Effector memory CD8-positive, alpha-beta T cell (primary cell): Measurements from ENCODE around the gene CAT.

Experiments used
- ATAC-seq: fragments of 150-1000 bp; cut with Tn5 transposase; replicated peaks from 2 replicates; pipeline ENCODE4 v1.10.0; 2021; ENCODE audit warnings: mild to moderate bottlenecking, moderate library complexity
- DNase-seq, 3 experiments: peaks; one replicate each; pipeline ENCODE4 v3.0.0; 2021
- H3K27ac Mint-ChIP-seq, 2 donors: one replicate each; pipeline ENCODE4 v1.8.0; 2022; ENCODE audit warnings: mild to moderate bottlenecking in 2 of 2, mixed read lengths in 2 of 2, moderate library complexity in 2 of 2
- H3K27me3 Mint-ChIP-seq, 2 donors: one replicate each; pipeline ENCODE4 v1.8.0; 2022; ENCODE audit warnings: mixed read lengths in 2 of 2
- H3K36me3 Mint-ChIP-seq: one replicate; pipeline ENCODE4 v1.8.0; 2022; ENCODE audit warnings: mild to moderate bottlenecking, moderate library complexity, mixed read lengths; ENCODE audit not compliant: insufficient read depth
- H3K4me1 Mint-ChIP-seq, 2 donors: one replicate each; pipeline ENCODE4 v1.8.0; 2022; ENCODE audit warnings: low read depth in 2 of 2, mixed read lengths in 2 of 2
- H3K4me3 Mint-ChIP-seq, 2 donors: one replicate each; pipeline ENCODE4 v1.8.0; 2022; ENCODE audit warnings: mild to moderate bottlenecking in 2 of 2, mixed read lengths in 2 of 2, moderate library complexity in 2 of 2
- H3K9me3 Mint-ChIP-seq, 2 donors: one replicate each; pipeline ENCODE4 v1.8.0; 2022; ENCODE audit warnings: mixed read lengths in 2 of 2
- total RNA-seq, 9 experiments: gene quantifications; one replicate each; lab custom pipeline; 2026; lab: John Stamatoyannopoulos, UW

CAT gene
- total RNA-seq = 27.0 to 53.7 (median 33.6) reads per million in 9 experiments

DNA sequence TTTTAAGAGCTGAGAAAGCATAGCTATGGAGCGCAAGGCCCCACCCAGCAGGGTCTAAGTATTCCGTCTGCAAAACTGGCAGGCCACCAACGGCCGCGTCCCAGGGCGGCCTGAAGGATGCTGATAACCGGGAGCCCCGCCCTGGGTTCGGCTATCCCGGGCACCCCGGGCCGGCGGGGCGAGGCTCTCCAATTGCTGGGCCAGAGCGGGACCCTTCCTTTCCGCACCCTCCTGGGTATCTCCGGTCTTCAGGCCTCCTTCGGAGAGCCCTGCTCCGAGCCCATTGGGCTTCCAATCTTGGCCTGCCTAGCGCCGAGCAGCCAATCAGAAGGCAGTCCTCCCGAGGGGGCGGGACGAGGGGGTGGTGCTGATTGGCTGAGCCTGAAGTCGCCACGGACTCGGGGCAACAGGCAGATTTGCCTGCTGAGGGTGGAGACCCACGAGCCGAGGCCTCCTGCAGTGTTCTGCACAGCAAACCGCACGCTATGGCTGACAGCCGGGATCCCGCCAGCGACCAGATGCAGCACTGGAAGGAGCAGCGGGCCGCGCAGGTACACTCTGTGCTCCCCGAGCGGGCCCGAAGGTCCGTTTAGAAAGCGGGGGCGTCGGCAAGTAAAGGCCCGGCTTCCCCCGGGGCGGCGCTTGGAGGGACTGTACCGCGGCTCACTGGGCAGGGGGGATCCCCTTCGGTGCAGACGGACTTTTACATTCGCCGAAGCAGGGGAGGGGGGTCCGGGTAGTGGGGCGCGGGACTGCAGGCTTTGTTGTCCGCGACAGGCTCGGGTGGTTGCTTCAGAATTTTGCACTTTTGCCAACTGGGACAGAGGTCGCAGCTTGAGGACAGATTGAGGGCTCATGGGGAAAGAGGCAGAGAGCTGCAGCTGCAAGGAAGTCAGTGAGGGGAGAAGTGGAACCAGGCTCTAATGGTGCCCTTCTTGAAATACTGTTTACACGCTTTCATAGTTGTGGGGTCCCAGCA, at the start of gene CAT:
Gene CAT, plus strand, starts transcription at position 406 of the 979 bp plus-strand sequence. Its CDS starts 80 bp downstream, at position 486.
- ATAC-seq (peak; percentile 95), DNase-seq (peak; percentile 97 to 98 (median 98))
- no peaks in the 10 kb centered on the region for H3K9me3 Mint-ChIP-seq
- peak within 1 kb of the TSS; percentile 97 to 98 for H3K4me3 Mint-ChIP-seq
- H3K27ac Mint-ChIP-seq = peak within 1 kb of the TSS; percentile 95 to 96
- peaks cover 23 to 29% of the 10 kb centered on the region in 2 donors for H3K4me1 Mint-ChIP-seq
- peaks cover 8% of the 10 kb centered on the region for H3K36me3 Mint-ChIP-seq
- no peaks in the 10 kb centered on the region for H3K27me3 Mint-ChIP-seq

DNA sequence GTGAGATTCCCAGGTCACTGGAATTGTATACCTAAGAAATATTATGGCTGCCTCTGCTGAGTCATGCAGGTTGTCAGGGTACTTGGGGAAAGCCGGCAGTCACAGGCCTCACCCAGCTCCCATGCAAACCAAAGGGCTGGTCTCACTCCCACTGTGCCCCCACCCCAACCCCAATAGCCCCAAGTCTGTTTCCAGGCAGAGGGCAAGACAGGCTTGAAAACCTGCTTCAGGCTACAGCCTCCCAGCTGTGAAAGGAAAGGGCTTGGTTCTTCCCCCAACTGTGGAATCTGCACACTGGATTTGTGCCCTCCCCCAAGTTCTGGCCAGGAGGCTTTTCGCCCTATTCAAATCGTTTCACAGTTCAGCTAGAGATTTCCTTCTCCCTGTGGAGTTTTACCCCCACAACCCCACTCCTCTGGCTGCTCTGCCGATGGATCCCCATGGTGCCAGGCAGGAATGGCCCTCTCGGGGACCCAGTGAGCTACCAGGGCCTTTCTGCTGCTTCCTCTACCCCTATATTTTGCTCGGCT, 43.9 kb upstream of the CAT start:
- no peaks in the 10 kb centered on the region for H3K4me1 Mint-ChIP-seq
- no peak for ATAC-seq
- H3K27ac Mint-ChIP-seq = no peak overlapping the region
- no peak overlapping the region for H3K4me3 Mint-ChIP-seq
- DNase-seq = no peak
- H3K9me3 Mint-ChIP-seq = peaks cover 4 to 18% of the 10 kb centered on the region in 2 donors
- H3K36me3 Mint-ChIP-seq = no peaks in the 10 kb centered on the region
- H3K27me3 Mint-ChIP-seq = peaks cover 70 to 75% of the 10 kb centered on the region in 2 donors

DNA sequence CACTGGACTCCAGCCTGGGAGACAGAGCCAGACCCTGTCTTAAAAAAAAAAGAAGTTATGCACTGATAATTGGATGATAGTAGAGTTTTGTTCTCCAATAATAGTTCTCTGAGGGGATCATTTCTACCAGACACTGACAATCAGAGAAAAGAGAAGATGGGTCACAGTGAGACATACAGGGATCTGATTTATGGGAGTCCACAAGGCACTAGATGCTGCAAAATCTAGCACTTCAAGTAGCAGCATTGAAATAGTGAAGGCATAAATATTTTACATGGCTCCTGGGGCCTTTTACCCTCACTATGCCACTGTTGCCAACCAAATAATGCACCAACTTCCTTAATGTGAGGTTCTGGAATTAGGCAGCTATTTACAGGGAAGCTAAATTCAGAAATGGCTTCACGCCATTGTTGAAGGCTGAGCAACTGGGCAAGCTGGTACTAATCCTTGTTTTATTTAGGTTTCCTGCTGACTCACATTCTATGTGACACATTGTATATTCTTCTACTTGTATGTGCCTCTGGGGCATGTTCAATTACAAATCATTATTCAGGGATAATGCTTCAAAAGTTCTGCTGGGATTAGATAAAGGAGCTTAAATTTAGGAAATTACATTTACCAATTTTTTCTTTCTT, 42.7 kb upstream of the CAT start:
- peaks cover 62 to 63% of the 10 kb centered on the region in 2 donors for H3K27me3 Mint-ChIP-seq
- ATAC-seq (no peak), DNase-seq (no peak)
- peaks cover 4 to 18% of the 10 kb centered on the region in 2 donors for H3K9me3 Mint-ChIP-seq
- H3K4me3 Mint-ChIP-seq = no peak overlapping the region
- H3K36me3 Mint-ChIP-seq = no peaks in the 10 kb centered on the region
- no peak overlapping the region for H3K27ac Mint-ChIP-seq
- H3K4me1 Mint-ChIP-seq = no peaks in the 10 kb centered on the region

DNA sequence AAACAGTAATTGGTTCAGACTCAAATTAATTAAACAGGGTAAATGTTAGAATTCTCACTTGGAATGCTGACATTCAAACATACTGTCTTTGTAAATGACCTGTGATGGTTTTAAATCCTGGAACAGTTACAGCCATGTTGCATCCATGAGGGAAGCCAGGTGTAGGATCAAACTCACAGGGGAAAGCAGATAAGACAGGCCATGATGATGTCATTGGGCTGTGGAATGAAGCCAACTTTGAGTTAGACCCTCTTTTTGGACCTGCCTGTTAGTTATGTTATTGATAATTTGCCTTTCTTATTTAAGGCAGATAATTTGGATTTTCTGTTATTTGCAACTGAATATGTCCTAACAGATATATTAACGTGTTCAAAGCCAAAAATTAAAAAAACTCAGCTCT, 41.6 kb upstream of the CAT start:
- peaks cover 52 to 53% of the 10 kb centered on the region in 2 donors for H3K27me3 Mint-ChIP-seq
- peaks cover 4 to 18% of the 10 kb centered on the region in 2 donors for H3K9me3 Mint-ChIP-seq
- no peaks in the 10 kb centered on the region for H3K4me1 Mint-ChIP-seq
- no peak for DNase-seq
- no peak for ATAC-seq
- no peak overlapping the region for H3K27ac Mint-ChIP-seq
- no peaks in the 10 kb centered on the region for H3K36me3 Mint-ChIP-seq
- no peak overlapping the region for H3K4me3 Mint-ChIP-seq

DNA sequence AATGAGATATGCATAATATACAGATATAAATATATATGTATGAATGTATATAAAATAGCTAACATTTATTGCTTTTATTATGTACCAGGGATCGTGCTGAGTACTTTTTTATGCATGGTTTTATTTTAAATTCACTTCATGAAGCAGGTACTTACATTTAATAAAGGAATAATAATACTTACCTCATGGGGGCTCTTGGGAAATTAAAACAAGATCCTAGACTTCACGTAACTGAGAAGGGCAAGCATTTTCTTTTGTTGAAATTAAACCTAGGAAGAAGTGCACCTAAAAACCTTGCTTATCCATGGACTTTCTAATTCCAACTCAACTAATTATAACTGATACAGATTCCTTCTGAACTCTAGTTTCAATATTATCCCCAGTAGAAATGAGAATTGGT, 40.9 kb upstream of the CAT start:
- peaks cover 4 to 18% of the 10 kb centered on the region in 2 donors for H3K9me3 Mint-ChIP-seq
- DNase-seq (no peak), ATAC-seq (no peak)
- H3K4me3 Mint-ChIP-seq = no peak overlapping the region
- H3K36me3 Mint-ChIP-seq = no peaks in the 10 kb centered on the region
- no peaks in the 10 kb centered on the region for H3K4me1 Mint-ChIP-seq
- H3K27me3 Mint-ChIP-seq = peaks cover 45 to 46% of the 10 kb centered on the region in 2 donors
- no peak overlapping the region for H3K27ac Mint-ChIP-seq

DNA sequence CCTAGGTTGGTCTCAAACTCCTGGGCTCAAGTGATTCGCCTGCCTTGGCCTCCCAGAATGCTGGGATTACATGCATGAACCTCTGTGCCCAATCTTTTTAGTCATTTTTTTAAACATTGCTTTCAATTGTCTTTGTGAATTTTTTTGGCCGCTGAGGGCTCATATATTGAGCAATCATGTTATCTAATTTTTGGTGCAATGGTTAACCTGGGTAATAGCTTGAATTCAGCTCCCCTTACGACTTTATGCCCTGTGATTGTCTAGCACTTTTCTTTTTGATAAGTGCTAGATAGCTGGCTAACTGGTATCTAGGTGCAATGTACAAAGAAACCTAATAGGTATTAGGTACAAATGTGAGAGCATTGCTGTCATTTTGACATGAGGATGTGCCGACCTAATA, 35.3 kb upstream of the CAT start:
- Mint-ChIP-seq H3K27ac (no peak overlapping the region), H3K4me3 (no peak overlapping the region), H3K9me3 (no peaks in the 10 kb centered on the region), H3K27me3 (peaks cover 37 to 39% of the 10 kb centered on the region in 2 donors), H3K4me1 (peaks cover 10% of the 10 kb centered on the region in 2 donors), H3K36me3 (no peaks in the 10 kb centered on the region)
- DNase-seq (no peak), ATAC-seq (no peak)

DNA sequence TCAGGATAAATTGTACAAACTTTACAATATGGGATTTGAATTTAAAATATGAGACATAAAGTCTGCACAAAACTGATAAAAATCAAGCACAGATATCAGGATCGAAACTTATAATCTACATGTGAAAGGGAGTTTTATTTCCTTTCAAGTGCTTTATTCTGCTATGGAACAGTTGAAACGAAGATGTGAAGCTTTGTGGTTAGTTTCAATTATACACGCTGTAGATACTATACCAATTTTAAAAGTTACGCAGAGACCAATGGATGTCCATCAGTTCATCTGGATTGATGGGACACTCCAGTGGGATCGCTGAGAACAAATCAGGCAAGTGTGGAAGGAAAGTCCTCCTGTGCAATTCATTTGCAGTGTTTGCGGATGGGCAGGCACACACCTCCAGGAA, 34.5 kb upstream of the CAT start:
- Mint-ChIP-seq H3K27me3 (peaks cover 39 to 48% of the 10 kb centered on the region in 2 donors), H3K27ac (no peak overlapping the region), H3K4me3 (peak overlapping the region in 1 of 2 donors; percentile 7), H3K4me1 (peaks cover 10% of the 10 kb centered on the region in 2 donors), H3K36me3 (no peaks in the 10 kb centered on the region), H3K9me3 (no peaks in the 10 kb centered on the region)
- ATAC-seq = no peak
- no peak for DNase-seq

DNA sequence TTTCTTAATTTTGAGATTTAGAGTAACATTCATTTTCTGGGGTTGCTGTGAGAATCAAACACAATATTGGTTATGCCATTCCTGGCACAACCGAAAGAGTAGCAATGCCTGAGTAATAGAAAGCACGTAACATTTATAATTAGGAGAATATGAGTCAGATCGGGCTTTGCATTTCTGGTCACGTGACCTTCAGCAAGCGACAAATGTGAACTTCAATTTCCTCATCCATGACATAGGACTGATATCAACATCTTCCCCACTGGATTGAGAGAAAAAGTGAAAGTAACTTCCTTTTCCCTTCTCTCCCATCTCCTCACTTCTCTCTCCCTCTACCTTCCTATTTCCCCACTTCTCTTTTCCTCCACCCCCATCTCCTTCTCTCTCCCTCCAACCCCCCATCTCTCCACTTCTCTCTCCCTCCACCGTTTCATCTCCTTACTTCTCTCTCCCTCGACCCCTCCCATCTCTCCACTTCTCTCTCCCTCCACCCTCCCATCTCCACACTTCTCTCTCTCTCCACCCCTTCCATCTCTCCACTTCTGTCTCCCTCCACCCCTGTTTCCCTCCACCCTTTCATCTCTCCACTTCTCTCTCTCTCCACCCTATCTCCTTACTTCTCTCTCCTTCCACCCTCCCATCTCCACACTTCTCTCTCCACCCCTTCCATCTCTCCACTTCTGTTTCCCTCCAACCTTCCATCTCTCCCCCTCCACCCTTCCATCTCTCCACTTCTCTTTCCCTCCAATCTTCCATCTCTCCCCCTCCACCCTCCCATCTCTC, 33.5 kb upstream of the CAT start:
- Mint-ChIP-seq H3K27ac (peak overlapping the region in 1 of 2 donors; percentile 47), H3K27me3 (peaks cover 39 to 48% of the 10 kb centered on the region in 2 donors)
- DNase-seq = no peak

DNA sequence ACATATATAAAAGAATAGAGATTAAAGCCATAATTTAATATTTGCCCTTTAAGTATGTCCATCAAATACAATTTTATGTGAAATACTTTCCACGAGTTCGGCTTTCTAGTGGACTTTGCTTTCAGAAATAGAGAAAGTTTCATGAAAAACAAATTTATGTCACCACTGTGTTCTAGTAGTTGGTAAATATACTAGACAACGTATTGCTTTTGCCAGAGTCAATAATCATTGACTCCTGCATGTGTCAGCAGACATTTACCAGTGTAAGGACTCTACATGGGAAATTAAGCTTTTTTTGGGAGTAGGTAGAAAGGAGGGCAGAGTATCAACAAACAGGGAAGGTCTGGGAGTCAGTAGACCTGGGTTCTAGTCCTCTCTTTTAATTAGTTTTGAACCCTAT, 32.3 kb upstream of the CAT start:
- DNase-seq = no peak
- Mint-ChIP-seq H3K4me3 (no peak overlapping the region), H3K4me1 (peaks cover 10% of the 10 kb centered on the region in 2 donors), H3K27me3 (peaks cover 47% of the 10 kb centered on the region in 2 donors), H3K36me3 (no peaks in the 10 kb centered on the region), H3K27ac (no peak overlapping the region), H3K9me3 (no peaks in the 10 kb centered on the region)
- no peak for ATAC-seq

More for the DNA sequence above, 33.5 kb upstream of the CAT start:
- H3K4me1 Mint-ChIP-seq = peaks cover 10% of the 10 kb centered on the region in 2 donors
- no peaks in the 10 kb centered on the region for H3K9me3 Mint-ChIP-seq
- no peaks in the 10 kb centered on the region for H3K36me3 Mint-ChIP-seq
- H3K4me3 Mint-ChIP-seq = peak overlapping the region; percentile 7 to 42
- peak; percentile 24 for ATAC-seq

DNA sequence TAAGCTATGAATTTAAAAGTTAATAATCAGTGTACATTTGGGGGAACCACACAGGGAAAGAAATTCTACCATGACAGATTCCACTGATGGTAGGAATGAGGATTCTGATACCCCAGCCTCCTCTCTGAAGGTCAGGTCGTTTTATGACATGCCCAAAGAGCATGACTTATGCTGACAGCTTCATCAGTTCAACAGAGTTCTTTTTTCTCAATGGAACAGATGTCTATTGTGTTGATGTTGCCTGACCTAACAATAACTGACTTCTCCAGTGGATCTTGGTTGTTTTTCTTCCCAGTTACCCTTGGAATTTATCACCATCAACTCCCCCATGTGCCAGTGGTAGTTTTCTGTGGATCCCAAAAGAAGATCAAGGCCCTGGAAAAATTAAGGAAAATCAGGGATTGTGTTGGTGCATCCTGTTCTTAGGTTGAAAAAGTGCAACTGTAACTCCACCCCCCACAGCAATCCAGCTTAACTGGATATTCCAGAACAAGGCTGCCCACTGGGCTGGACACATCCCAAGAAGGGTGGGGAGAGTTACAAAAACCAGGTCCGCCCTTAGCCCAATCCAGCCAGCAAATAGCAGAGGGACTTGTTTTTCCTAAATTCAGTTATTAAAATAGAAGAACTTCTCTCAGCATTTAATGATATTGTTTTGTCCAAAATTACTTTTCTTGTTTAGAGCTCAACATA, 31.5 kb upstream of the CAT start:
- DNase-seq (no peak), ATAC-seq (no peak)
- Mint-ChIP-seq H3K4me1 (peaks cover 10% of the 10 kb centered on the region in 2 donors), H3K4me3 (no peak overlapping the region), H3K9me3 (no peaks in the 10 kb centered on the region), H3K36me3 (no peaks in the 10 kb centered on the region), H3K27me3 (peaks cover 47% of the 10 kb centered on the region in 2 donors), H3K27ac (no peak overlapping the region)

DNA sequence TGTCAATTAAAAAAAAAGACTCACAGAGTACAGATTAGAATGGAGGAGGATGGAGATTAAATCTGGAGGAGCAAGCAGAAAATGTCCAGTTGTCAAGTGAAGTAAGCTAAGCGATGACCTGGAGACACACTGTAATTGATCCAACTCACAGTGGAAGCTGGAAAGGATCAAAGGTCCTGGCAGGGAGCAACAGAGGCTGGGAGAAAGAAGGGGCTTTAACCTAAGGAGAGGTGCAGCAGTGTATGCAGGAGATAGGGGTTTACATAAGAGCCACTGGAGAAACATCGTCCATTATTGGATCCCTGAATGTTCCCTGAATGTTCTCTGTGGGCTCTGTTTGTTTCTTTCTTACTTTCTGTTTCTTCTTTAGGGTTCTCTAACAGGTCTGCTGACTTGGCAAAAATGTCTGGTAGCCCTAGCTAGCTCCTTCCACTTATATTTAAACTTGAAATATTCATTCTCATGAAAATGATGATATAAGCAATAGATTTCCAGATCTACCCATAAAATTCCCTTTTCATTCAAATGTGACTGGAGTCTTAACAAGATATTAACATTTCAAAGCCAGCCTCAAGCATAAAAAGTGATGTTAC, 30.1 kb upstream of the CAT start:
- Mint-ChIP-seq H3K36me3 (no peaks in the 10 kb centered on the region), H3K4me3 (no peak overlapping the region), H3K27me3 (peaks cover 47 to 57% of the 10 kb centered on the region in 2 donors), H3K4me1 (peaks cover 10% of the 10 kb centered on the region in 2 donors), H3K27ac (no peak overlapping the region), H3K9me3 (peaks cover 0 to 7% of the 10 kb centered on the region in 2 donors)
- no peak for ATAC-seq
- DNase-seq = no peak

DNA sequence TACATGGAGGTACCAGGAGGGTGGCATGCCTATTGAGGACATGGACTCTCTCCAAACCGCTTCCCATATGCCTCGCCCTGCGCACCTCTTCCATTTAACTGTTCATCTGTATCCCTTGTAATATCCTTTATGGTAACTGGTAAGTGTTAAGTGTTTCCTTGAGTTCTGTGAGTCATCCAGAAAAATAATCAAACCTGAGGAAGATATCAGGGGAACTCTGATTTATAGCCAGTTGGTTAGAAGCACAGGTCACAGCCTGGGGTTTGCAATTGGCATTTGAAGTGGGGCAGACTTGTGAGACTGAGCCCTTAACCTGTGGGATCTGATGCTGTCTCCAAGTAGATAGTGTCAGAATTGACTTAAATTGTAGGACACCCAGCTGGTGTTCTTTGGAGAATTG, 27.6 kb upstream of the CAT start:
- H3K9me3 Mint-ChIP-seq = peaks cover 0 to 7% of the 10 kb centered on the region in 2 donors
- H3K27me3 Mint-ChIP-seq = peaks cover 47 to 55% of the 10 kb centered on the region in 2 donors
- ATAC-seq (no peak), DNase-seq (no peak)
- no peaks in the 10 kb centered on the region for H3K4me1 Mint-ChIP-seq
- no peak overlapping the region for H3K4me3 Mint-ChIP-seq
- H3K27ac Mint-ChIP-seq = no peak overlapping the region
- H3K36me3 Mint-ChIP-seq = no peaks in the 10 kb centered on the region
